Cardiac muscle cell (in vitro differentiated cells and primary cell): Measurements from ENCODE around the gene PAQR7. TPM values are rescaled to one million over a fixed set of nuclear protein-coding genes. Genes with fewer than 3 reads are reported as not detected.

Experiments used
- DNase-seq, 2 donors: peaks; one replicate each; pipeline versions ENCODE4 v3.0.0 to v3.0.0-alpha.2; 2010 to 2017; ENCODE audit warnings: low read depth in 1 of 2, low spot score in 1 of 2
- H3K27ac ChIP-seq: fragments of 200-600 bp; sonication (generic); 2 replicates; pipeline ENCODE4 v1.5.1; 2016
- H3K27me3 ChIP-seq: fragments of 200-600 bp; sonication (generic); 2 replicates; pipeline ENCODE4 v1.6.0; 2016; ENCODE audit warnings: control low read depth
- H3K36me3 ChIP-seq: fragments of 200-600 bp; sonication (generic); 2 replicates; pipeline ENCODE4 v1.5.1; 2016; ENCODE audit warnings: control low read depth
- H3K4me1 ChIP-seq: fragments of 200-600 bp; sonication (generic); 2 replicates; pipeline ENCODE4 v1.8.1; 2017; ENCODE audit warnings: low read depth, mild to moderate bottlenecking, mixed run types
- H3K4me3 ChIP-seq: fragments of 200-600 bp; sonication (generic); 2 replicates; pipeline ENCODE4 v1.5.1; 2016; ENCODE audit warnings: mild to moderate bottlenecking
- H3K9me3 ChIP-seq: fragments of 200-600 bp; sonication (generic); 2 replicates; pipeline ENCODE4 v1.5.1; 2017; ENCODE audit warnings: low read depth, mild to moderate bottlenecking, control low read depth
- CTCF ChIP-seq: IDR thresholded peaks from 2 replicates; pipeline ENCODE4 v1.5.1; 2012; ENCODE audit warnings: low read depth, mild to moderate bottlenecking, low read length
- polyA plus RNA-seq: library from polyadenylated mRNA; unstranded; fragments of >200 nt; fragmentation: Nextera tagmentation; extraction: Ambion mirVana; gene quantifications from 2 replicates; pipeline ENCODE4 v1.2.1, GENCODE V29; 2016
- total RNA-seq: library from RNA; depleted of rRNA; stranded (reverse); fragments of >200 nt; gene quantifications from 2 replicates; pipeline ENCODE4 v1.2.3, GENCODE V29; 2016

PAQR7 gene
- total and polyA plus RNA-seq, 2 experiments from 2014 or later, result 3.1 to 12.5 TPM

DNA sequence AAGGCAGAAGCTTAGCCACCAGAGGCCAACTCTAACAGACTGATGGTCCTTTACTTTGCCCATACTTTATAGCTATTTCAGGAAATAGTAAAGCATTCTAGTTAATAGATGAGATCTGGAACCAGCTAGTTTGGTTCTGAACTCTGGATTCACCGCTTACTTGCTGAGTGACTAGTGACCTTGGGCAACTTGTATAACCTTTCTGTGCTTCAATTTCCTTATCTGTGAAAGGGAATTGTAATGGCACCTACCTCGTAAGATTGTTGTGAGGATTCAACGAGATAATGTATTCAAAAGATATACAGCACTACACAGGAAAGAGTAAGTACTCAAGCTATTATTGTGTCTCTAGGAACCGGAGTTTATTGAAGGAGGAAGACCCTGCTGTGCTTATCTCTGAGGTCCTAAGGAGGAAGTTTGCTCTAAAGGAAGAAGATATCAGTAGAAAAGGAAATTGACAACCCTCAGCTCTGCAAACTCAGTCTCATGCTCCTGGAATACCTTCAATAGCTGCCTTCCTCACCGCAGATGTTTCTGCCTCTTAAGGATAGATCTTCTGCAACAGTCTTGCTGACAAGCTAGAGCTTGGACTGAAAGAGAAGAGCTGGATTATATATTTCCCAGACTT, 43.8 kb downstream of the PAQR7 start:
- no peak for TF ChIP-seq CTCF
- no peaks in the 10 kb centered on the region for H3K27me3 ChIP-seq
- DNase-seq, result no peak
- H3K4me1 ChIP-seq, result peaks cover 15% of the 10 kb centered on the region
- H3K9me3 ChIP-seq, result no peaks in the 10 kb centered on the region
- H3K4me3 ChIP-seq, result no peak overlapping the region
- H3K27ac ChIP-seq, result peak overlapping the region; percentile 62
- peaks cover 58% of the 10 kb centered on the region for H3K36me3 ChIP-seq

DNA sequence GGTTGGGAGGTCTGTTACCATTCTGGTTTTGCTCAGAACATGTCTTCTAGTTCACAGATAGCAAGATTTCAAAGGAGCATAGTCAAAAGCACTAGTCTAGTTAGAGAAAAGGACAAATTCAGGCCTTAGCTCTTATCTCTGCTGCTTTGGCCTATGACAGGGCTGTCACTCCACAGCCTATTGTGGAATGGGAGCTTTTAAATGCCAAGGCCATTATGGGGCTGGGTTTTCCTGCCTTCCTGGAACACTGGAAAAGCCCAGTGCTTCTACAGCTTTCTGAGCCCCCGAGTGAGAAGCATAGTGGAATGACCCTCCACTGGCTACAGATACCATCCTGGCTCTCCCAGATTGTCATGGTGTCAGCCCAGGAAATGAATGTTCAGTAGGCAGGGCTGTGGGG, 46.5 kb downstream of the PAQR7 start:
- no peaks in the 10 kb centered on the region for H3K9me3 ChIP-seq

DNA sequence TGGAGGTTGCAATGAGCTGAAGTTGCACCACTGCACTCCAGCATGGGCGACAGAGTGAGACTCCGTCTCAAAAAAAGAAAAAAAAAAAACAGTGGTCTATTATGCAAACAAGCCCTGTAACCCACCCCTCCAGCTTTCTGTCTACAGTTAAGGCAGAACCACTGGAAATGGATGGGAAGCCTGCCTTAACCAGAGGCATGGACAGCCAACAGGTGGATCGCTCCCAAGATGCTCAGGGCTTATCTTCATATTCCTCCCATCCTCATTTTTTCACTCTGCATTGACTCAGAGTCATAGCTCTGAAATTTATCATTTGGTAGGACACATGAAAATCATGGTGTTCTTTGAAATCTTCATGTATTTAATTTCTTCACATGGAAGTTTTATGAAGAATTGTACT, 47.0 kb downstream of the PAQR7 start:
- Histone ChIP-seq H3K36me3 (peaks cover 56% of the 10 kb centered on the region), H3K27ac (peak overlapping the region; percentile 84), H3K4me3 (no peak overlapping the region), H3K4me1 (peaks cover 15% of the 10 kb centered on the region), H3K9me3 (no peaks in the 10 kb centered on the region), H3K27me3 (no peaks in the 10 kb centered on the region)
- TF ChIP-seq CTCF, result no peak
- no peak for DNase-seq

More for the DNA sequence above, 46.5 kb downstream of the PAQR7 start:
- H3K27me3 ChIP-seq, result no peaks in the 10 kb centered on the region
- no peak overlapping the region for H3K4me3 ChIP-seq
- H3K36me3 ChIP-seq, result peaks cover 60% of the 10 kb centered on the region
- no peak for TF ChIP-seq CTCF
- DNase-seq, result peak in 1 of 2 donors; percentile 39
- H3K27ac ChIP-seq, result peak overlapping the region; percentile 84
- H3K4me1 ChIP-seq, result peaks cover 15% of the 10 kb centered on the region

DNA sequence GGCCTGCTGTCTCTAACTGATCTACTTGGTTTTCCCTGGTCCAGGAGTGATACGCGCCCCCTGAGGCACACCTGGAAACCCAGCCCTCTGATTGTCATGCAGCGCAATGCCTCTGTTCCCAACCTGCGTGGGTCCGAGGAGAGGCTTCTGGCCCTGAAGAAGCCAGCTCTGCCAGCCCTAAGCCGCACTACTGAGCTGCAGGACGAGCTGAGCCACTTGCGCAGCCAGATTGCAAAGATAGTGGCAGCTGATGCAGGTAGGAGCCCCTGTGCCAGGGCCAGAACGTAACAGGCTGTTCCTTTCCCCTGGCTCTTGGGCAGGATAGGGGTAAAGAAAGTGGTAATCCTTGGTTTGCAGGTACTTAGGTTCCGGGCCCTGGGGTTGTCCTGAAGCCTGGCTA, 48.9 kb downstream of the PAQR7 start:
- DNase-seq, result no peak
- Histone ChIP-seq H3K27me3 (no peaks in the 10 kb centered on the region), H3K9me3 (no peaks in the 10 kb centered on the region), H3K36me3 (peaks cover 38% of the 10 kb centered on the region), H3K27ac (no peak overlapping the region), H3K4me1 (peaks cover 26% of the 10 kb centered on the region), H3K4me3 (no peak overlapping the region)
- no peak for TF ChIP-seq CTCF

GRCh38 chr1:25825605-25826004, 49.9 kb downstream of the PAQR7 start:
- Histone ChIP-seq H3K9me3 (no peaks in the 10 kb centered on the region), H3K27ac (no peak overlapping the region)
- TF ChIP-seq CTCF, result no peak

More at GRCh38 chr1:25825605-25826004, 49.9 kb downstream of the PAQR7 start:
- H3K27me3 ChIP-seq, result no peaks in the 10 kb centered on the region
- peaks cover 29% of the 10 kb centered on the region for H3K36me3 ChIP-seq
- no peak overlapping the region for H3K4me3 ChIP-seq
- H3K4me1 ChIP-seq, result peaks cover 34% of the 10 kb centered on the region
- DNase-seq, result no peak
